Loucy (cell line): Measurements from ENCODE around the gene MYO7B.

Source experiments
- CTCF ChIP-seq: fragments of 200-600 bp; sonication (generic); conservative IDR thresholded peaks from 2 replicates; pipeline ENCODE4 v1.5.1; 2014; ENCODE audit warnings: mild to moderate bottlenecking, antibody characterized with exemption, low read length
- EZH2phosphoT487 ChIP-seq: fragments of 200-600 bp; IDR thresholded peaks from 2 replicates; pipeline ENCODE4 v1.6.1; 2018; ENCODE audit warnings: antibody characterized with exemption, mild to moderate bottlenecking, moderate library complexity, borderline replicate concordance

- TF ChIP-seq CTCF (no peak), EZH2phosphoT487 (no peak)
Measured at GRCh38 chr2:127612111-127612822, 76.8 kb downstream of the MYO7B start.
